DOHH2 (cell line): ENCODE data around the gene BUB3.

Experiments
- H3F3A ChIP-seq: fragments of 200-600 bp; sonication (generic), shearing (Covaris generic); 2 replicates; pipeline ENCODE4 v1.6.0; 2016; ENCODE audit warnings: antibody characterized with exemption, mild to moderate bottlenecking; ENCODE audit not compliant: control insufficient read depth, insufficient read depth
- H3K27ac ChIP-seq: fragments of 200-600 bp; sonication (generic); 2 replicates; pipeline ENCODE4 v1.5.1; 2014; ENCODE audit warnings: low read depth, mild to moderate bottlenecking, low read length, moderate library complexity
- H3K27me3 ChIP-seq: fragments of 200-600 bp; sonication (generic); 2 replicates; pipeline ENCODE4 v1.6.1; 2014; ENCODE audit warnings: mild to moderate bottlenecking, low read length, mixed read lengths; ENCODE audit not compliant: control insufficient read depth
- H3K36me3 ChIP-seq: fragments of 200-600 bp; sonication (generic); 2 replicates; pipeline ENCODE4 v1.6.1; 2014; ENCODE audit warnings: mild to moderate bottlenecking, low read length, moderate library complexity, mixed read lengths; ENCODE audit not compliant: control insufficient read depth
- H3K4me1 ChIP-seq: fragments of 200-600 bp; sonication (generic); 2 replicates; pipeline ENCODE4 v1.6.1; 2014; ENCODE audit warnings: mild to moderate bottlenecking, low read length, mixed read lengths; ENCODE audit not compliant: control insufficient read depth
- H3K4me2 ChIP-seq: fragments of 200-600 bp; sonication (generic); 2 replicates; pipeline ENCODE4 v1.6.0; 2014; ENCODE audit warnings: mild to moderate bottlenecking, low read length, moderate library complexity
- H3K4me3 ChIP-seq: fragments of 200-600 bp; sonication (generic); 2 replicates; pipeline ENCODE4 v1.5.1; 2014; ENCODE audit warnings: mild to moderate bottlenecking, low read length, mixed read lengths
- H3K79me2 ChIP-seq: fragments of 200-600 bp; sonication (generic); 2 replicates; pipeline ENCODE4 v1.6.1; 2014; ENCODE audit warnings: mild to moderate bottlenecking, low read length, mixed read lengths; ENCODE audit not compliant: control insufficient read depth
- H3K9me2 ChIP-seq: fragments of 200-600 bp; sonication (generic); replicated peaks from 2 replicates; pipeline ENCODE4 v1.6.1; 2014; ENCODE audit warnings: mild to moderate bottlenecking, low read length, mixed read lengths; ENCODE audit not compliant: control insufficient read depth
- H3K9me3 ChIP-seq: fragments of 200-600 bp; sonication (generic); 2 replicates; pipeline ENCODE4 v1.6.1; 2014; ENCODE audit warnings: antibody characterized with exemption, low read length, mixed read lengths; ENCODE audit not compliant: control insufficient read depth, insufficient read depth
- H4K20me1 ChIP-seq: fragments of 200-600 bp; sonication (generic); 2 replicates; pipeline ENCODE4 v1.6.0; 2014; ENCODE audit warnings: low read depth, mild to moderate bottlenecking, antibody characterized with exemption, low read length, moderate library complexity; ENCODE audit not compliant: control insufficient read depth, insufficient read depth
- EZH2phosphoT487 ChIP-seq: fragments of 200-600 bp; sonication (generic); IDR thresholded peaks from 2 replicates; pipeline ENCODE4 v1.6.1; 2017; ENCODE audit warnings: borderline replicate concordance, mild to moderate bottlenecking, antibody characterized with exemption, low read length, moderate library complexity, mixed read lengths
- TF ChIP-seq, protein P1 (sequence below): fragments of 200-600 bp; sonication (generic); IDR thresholded peaks from one replicate; pipeline ENCODE4 v1.5.1; 2014; ENCODE audit warnings: antibody characterized with exemption, mild to moderate bottlenecking, low read depth, low read length; ENCODE audit not compliant: poor library complexity, severe bottlenecking

Gene BUB3

DNA sequence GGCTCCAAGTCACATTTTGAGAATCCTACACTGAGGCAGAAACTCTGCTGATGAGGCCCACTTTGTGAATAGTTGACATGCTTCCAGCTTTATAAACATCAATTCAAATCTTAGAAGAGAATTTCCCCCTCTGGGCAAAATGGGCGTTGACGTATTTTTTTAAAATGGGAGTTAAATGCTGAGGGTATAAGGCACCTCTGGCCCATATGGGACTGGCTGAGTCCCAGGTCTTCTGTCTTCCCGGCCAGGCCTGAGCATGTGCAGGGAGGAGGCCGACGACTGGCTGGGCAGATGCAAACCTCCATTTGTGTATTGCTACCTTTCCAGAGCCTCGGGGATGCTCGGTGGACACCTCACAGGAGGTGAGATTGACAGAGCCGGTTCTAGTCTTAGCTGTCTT, 37.7 kb downstream of the BUB3 start:
- H3K27ac ChIP-seq, result no peak overlapping the region
- no peaks in the 10 kb centered on the region for H3K27me3 ChIP-seq
- H3K79me2 ChIP-seq, result no peaks in the 10 kb centered on the region
- H3K4me3 ChIP-seq, result no peak overlapping the region
- H3F3A ChIP-seq, result no peaks in the 10 kb centered on the region
- TF ChIP-seq, protein P1, sequence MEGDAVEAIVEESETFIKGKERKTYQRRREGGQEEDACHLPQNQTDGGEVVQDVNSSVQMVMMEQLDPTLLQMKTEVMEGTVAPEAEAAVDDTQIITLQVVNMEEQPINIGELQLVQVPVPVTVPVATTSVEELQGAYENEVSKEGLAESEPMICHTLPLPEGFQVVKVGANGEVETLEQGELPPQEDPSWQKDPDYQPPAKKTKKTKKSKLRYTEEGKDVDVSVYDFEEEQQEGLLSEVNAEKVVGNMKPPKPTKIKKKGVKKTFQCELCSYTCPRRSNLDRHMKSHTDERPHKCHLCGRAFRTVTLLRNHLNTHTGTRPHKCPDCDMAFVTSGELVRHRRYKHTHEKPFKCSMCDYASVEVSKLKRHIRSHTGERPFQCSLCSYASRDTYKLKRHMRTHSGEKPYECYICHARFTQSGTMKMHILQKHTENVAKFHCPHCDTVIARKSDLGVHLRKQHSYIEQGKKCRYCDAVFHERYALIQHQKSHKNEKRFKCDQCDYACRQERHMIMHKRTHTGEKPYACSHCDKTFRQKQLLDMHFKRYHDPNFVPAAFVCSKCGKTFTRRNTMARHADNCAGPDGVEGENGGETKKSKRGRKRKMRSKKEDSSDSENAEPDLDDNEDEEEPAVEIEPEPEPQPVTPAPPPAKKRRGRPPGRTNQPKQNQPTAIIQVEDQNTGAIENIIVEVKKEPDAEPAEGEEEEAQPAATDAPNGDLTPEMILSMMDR, result no peak
- no peak for TF ChIP-seq EZH2phosphoT487
- no peaks in the 10 kb centered on the region for H3K9me3 ChIP-seq
- H3K9me2 ChIP-seq, result no peaks in the 10 kb centered on the region
- no peak overlapping the region for H3K4me2 ChIP-seq
- no peaks in the 10 kb centered on the region for H3K36me3 ChIP-seq
- no peaks in the 10 kb centered on the region for H3K4me1 ChIP-seq
- no peaks in the 10 kb centered on the region for H4K20me1 ChIP-seq

GRCh38 chr10:123194056-123194455, 39.9 kb downstream of the BUB3 start:
- Histone ChIP-seq H3K79me2 (no peaks in the 10 kb centered on the region), H3K9me3 (no peaks in the 10 kb centered on the region), H3K4me1 (no peaks in the 10 kb centered on the region), H3K36me3 (no peaks in the 10 kb centered on the region), H3K27ac (no peak overlapping the region), H3K9me2 (no peaks in the 10 kb centered on the region), H3K4me3 (no peak overlapping the region), H4K20me1 (no peaks in the 10 kb centered on the region), H3K27me3 (no peaks in the 10 kb centered on the region), H3K4me2 (no peak overlapping the region), H3F3A (no peaks in the 10 kb centered on the region)
- TF ChIP-seq EZH2phosphoT487, result no peak
- TF ChIP-seq, protein P1, result no peak

DNA sequence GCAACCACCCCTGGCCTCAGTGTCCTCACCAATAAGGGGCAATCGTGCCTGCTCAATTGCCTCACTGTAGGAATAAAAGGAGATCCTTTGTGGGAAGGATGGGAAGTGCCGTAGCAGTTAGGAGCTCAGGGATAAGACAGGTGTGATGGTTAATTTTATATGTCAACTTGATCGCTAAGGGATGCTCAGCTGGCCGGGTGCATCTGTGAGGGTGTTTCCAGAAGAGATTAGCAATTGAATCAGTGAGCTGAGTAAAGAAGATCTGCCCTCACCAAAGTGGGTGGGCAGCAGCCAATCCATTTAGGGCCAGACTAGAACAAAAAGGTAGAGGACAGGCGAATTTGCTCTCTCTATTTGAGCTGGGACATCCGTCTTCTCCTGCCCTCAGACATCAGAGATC, 46.3 kb downstream of the BUB3 start:
- Histone ChIP-seq H3K4me1 (no peaks in the 10 kb centered on the region), H3K36me3 (no peaks in the 10 kb centered on the region), H3F3A (no peaks in the 10 kb centered on the region), H3K27ac (no peak overlapping the region), H3K4me3 (no peak overlapping the region), H4K20me1 (no peaks in the 10 kb centered on the region; the same call in 1 of the 2 replicates), H3K9me2 (no peaks in the 10 kb centered on the region), H3K79me2 (no peaks in the 10 kb centered on the region), H3K27me3 (no peaks in the 10 kb centered on the region), H3K9me3 (no peaks in the 10 kb centered on the region), H3K4me2 (no peak overlapping the region)
- TF ChIP-seq EZH2phosphoT487, result no peak
- TF ChIP-seq, protein P1, result no peak

GRCh38 chr10:123202506-123202905, 48.3 kb downstream of the BUB3 start:
- no peaks in the 10 kb centered on the region for H3F3A ChIP-seq
- no peaks in the 10 kb centered on the region for H3K79me2 ChIP-seq
- no peak overlapping the region for H3K27ac ChIP-seq
- H3K36me3 ChIP-seq, result no peaks in the 10 kb centered on the region
- no peaks in the 10 kb centered on the region for H3K9me2 ChIP-seq
- no peaks in the 10 kb centered on the region for H3K4me1 ChIP-seq
- H3K4me2 ChIP-seq, result no peak overlapping the region
- H3K4me3 ChIP-seq, result no peak overlapping the region
- no peaks in the 10 kb centered on the region for H3K27me3 ChIP-seq
- no peaks in the 10 kb centered on the region for H3K9me3 ChIP-seq
- TF ChIP-seq, protein P1, result no peak
- no peak for TF ChIP-seq EZH2phosphoT487
- H4K20me1 ChIP-seq, result no peaks in the 10 kb centered on the region; the same call in 1 of the 2 replicates
